SK-N-DZ (cell line): Measurements from ENCODE around the gene HRC.

Experiments
- DNase-seq: peaks from one replicate; pipeline ENCODE4 v3.0.0-alpha.2; 2015; ENCODE audit warnings: low spot score

The HRC gene

GRCh38 chr19:49114630-49115363, 40.4 kb downstream of the HRC start:
- peak; percentile 76 for DNase-seq

DNA sequence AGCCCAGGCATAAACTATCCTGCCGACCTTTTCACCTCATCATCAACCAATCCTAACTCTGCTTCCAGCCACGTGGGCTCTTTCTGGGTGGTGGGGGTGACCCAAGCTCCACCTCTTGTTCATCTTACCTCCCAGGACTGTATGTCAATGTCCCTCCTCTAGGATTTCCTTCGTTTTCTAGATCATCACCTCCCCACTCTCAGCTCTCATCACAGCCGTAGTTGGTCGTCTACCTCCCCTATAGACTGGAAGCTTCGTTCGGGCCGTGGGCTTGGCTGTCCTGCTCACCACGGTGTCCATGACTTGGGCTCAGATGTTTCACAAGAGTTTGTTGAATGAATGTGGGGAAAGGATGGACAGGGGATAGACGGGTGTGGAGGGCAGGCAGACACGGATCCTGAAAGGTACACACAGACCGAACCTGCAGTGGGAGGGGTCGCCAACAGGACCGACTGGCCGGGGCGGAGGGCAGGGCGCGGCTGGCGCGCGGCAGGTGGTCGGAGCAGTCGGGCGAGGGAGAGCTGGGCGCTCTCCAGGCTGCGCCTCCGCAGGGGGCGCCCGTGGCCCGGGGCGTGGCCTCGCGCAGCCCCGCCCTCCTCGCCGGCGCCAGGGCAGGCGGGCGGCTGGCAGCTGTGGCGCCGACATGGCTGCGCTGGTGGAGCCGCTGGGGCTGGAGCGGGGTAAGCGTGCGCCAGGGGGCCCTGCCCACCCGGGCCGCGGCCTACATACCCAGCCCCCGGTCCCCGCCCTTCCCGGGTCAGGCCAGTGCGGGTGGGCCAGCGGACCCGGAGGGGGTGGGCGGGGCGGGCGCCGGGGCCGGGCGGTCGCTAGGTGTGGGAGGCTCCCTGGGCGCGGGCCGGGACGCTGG, 41.2 kb downstream of the HRC start, which contains the start of gene LIN7B:
TSS of gene LIN7B (plus strand) at position 609 of the 868 bp plus-strand sequence. CDS start at position 644, 35 bp downstream.
- peak; percentile 70 for DNase-seq

DNA sequence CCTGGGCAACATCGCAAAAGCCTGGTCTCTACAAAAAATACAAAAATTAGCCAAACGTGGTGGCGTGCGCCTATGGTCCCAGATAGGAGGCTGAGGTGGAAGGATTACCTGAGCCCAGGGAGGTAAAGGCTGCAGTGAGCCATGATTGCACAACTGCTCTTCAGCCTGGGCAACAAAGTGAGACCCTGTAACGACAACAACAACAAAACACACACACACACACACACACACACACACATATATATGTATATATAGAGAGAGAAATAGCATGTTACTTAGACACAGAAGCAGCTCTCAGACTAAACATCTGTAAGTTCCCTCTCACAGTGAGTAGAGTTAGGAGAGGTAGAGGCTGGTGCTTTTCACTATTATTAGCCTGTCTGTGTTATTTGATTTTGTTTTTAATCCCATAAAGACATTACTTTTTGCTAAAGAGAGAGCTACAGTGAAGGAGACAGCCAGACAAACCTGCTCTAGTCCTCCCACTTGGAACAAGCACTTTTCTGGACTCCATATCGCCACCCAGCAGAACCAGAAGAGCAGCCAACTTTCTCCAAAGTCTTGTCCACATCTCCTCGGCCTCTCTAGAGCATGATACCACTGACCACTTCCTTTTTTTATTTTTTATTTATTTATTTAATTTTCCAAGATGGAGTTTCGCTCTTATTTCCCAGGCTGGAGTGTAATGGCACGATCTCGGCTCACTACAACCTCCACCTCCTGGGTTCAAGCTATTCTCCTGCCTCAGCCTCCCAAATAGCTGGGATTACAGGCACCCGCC, 43.8 kb downstream of the HRC start:
- DNase-seq = no peak

GRCh38 chr19:49110567-49110966, 44.6 kb downstream of the HRC start:
- no peak for DNase-seq

GRCh38 chr19:49109569-49110233, 45.5 kb downstream of the HRC start:
- DNase-seq = no peak

- DNase-seq = no peak
Observed at GRCh38 chr19:49109051-49109450, 46.1 kb downstream of the HRC start.

GRCh38 chr19:49107625-49108459, 47.4 kb downstream of the HRC start:
- DNase-seq = no peak

- peak; percentile 32 for DNase-seq
Observed at GRCh38 chr19:49106648-49107135, 48.5 kb downstream of the HRC start.

DNA sequence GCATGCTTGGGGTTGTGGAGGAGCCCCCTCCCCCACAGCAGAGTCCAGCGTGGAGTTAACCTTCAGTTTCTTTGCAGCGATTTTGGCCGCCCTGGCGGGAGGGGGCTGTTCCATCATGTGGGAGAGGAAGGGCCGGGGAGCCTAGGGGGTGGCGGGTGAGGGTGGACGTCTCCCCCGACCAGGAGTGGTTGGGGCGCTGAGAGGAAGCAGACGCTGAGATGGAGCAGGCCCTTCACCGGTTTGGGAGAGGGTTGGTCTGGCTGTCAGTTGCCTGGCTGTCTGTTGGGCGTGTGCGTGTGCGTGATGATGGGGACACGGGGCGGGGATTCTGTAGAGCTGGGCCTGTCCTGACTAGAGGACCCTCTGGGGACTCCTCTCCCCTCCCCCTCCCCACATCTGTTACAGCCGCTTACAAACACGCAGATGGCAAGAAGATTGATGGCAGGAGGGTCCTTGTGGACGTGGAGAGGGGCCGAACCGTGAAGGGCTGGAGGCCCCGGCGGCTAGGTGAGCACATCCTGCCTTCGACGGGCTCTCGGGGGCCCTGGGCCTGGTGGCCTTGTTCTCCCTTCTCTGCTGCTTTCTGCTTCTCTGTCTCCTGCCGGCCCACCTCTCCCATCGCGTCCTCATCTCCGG, 50.8 kb downstream of the HRC start:
- DNase-seq = peak; percentile 22

DNA sequence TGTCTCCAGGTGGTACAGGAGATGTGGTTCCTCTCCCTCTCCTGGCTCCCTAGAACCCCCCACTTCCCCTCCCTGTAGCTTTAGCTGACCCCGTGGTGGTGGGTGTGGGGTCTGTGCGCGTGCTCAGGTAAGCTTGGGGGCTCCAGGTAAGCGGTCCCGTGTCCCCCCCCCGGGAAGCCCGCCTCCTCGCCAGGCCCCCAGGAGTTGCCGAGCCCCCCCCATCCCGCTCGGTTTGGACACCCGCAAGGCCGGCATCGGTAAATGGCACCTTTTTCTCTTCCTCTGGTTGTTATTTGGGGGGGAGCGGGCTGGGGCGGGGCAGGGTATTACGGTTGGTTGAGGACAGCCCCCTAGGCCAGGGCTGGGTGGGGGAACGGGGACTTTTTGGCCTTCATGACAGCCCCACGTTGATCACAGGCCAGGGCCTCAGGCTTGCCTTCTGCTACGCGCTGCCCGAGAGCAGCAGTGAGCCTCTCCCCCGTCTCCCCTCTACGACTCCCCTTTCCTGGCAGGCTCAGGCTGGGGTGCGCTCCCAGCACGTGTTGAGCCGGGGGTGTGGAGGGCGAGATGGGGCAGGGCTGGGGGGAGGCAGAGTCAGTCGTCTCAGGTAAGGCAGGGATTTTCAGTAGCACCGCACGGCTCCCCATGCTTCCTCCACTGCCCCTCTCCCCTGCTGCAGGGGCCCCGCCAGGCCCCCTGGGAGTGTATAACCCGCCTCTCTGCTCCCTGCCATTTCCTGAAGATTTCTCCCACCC, 51.7 kb downstream of the HRC start:
- no peak for DNase-seq

- DNase-seq = no peak
Observed at GRCh38 chr19:49102303-49102702, 52.9 kb downstream of the HRC start.
